HG02938 (cell line): ENCODE results near the gene RNF4.

ENCODE experiments used
- ATAC-seq: cut with Tn5 transposase; IDR thresholded peaks from one replicate; pipeline ENCODE4 v1.9.1; 2021; ENCODE audit warnings: mild to moderate bottlenecking, moderate library complexity; ENCODE audit not compliant: unreplicated experiment

The RNF4 gene

GRCh38 chr4:2437475-2438215 is 31.3 kb upstream of the RNF4 start:
- ATAC-seq = no peak

- ATAC-seq = no peak
These were observed 29.8 kb upstream of the RNF4 start for GRCh38 chr4:2438822-2439718.

- peak; percentile 70 for ATAC-seq
These were observed 27.3 kb upstream of the RNF4 start for GRCh38 chr4:2441393-2442174.

- ATAC-seq = peak; percentile 4
These were observed 26.5 kb upstream of the RNF4 start for GRCh38 chr4:2442175-2442993.

- ATAC-seq = no peak
These were observed 25.7 kb upstream of the RNF4 start for GRCh38 chr4:2443061-2443730.

GRCh38 chr4:2443956-2444740 is 24.8 kb upstream of the RNF4 start:
- ATAC-seq = no peak

- ATAC-seq = no peak
These were observed 23.8 kb upstream of the RNF4 start for GRCh38 chr4:2445130-2445529.

GRCh38 chr4:2445571-2445970 is 23.3 kb upstream of the RNF4 start:
- no peak for ATAC-seq

- no peak for ATAC-seq
These were observed 22.0 kb upstream of the RNF4 start for GRCh38 chr4:2446656-2447564.

GRCh38 chr4:2448589-2448988 is 20.3 kb upstream of the RNF4 start:
- ATAC-seq = no peak

- no peak for ATAC-seq
These were observed 19.9 kb upstream of the RNF4 start for GRCh38 chr4:2449051-2449450.

GRCh38 chr4:2449511-2450392 is 19.2 kb upstream of the RNF4 start:
- no peak for ATAC-seq

GRCh38 chr4:2450394-2451035 is 18.4 kb upstream of the RNF4 start:
- no peak for ATAC-seq

- ATAC-seq = no peak
These were observed 17.8 kb upstream of the RNF4 start for GRCh38 chr4:2451036-2451520.

GRCh38 chr4:2451821-2452785 is 16.8 kb upstream of the RNF4 start:
- ATAC-seq = no peak
